GM18867 (cell line): ENCODE results near the gene ZNF234.
"Not testable (repeated sequence)": the region's sequence is repeated elsewhere in the genome, so short reads cannot be mapped to it uniquely, and the experiment has no call there.

Experiments used
- ATAC-seq: cut with Tn5 transposase; IDR thresholded peaks from one replicate; pipeline ENCODE4 v1.9.1; 2021; ENCODE audit warnings: mild to moderate bottlenecking, moderate library complexity; ENCODE audit not compliant: unreplicated experiment

The ZNF234 gene

DNA sequence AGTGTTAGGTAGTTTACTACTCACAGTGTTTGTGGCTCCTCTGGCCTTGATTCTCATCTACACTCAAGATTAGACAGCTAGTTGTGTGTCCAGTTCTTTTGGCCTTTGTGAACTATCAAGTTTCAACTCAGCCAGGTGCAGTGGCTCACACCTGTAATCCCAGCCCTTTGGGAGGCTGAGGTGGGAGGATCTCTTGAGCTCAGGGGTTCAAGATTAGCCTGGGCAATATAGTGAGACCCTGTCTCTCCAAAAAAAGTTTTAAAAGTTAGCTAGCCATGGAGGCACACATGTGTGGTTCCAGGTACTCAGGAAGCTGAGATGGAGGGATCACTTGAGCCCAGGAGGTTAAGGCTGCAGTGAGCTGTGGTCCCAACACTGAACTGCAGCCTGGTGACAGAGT is 39.6 kb downstream of the ZNF234 start:
- ATAC-seq, result no peak

DNA sequence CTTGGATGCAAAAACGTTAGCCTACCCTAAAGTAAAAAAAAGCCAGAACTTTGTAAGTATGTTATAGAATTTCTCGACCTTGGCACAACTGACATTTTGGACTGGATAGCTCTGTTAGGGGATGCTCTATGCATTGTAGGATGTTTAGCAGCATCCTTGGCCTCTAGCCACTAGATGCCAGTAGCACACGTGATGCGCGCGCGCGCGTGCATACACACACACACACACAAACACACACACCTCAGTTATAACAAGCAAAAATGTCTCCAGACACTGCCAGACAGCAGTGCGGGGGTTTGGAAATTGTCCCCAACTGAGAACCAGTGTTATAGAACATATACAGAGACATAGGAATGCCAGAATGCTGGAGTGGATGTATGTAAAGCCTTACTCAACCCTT is 40.8 kb downstream of the ZNF234 start:
- ATAC-seq, result no peak

DNA sequence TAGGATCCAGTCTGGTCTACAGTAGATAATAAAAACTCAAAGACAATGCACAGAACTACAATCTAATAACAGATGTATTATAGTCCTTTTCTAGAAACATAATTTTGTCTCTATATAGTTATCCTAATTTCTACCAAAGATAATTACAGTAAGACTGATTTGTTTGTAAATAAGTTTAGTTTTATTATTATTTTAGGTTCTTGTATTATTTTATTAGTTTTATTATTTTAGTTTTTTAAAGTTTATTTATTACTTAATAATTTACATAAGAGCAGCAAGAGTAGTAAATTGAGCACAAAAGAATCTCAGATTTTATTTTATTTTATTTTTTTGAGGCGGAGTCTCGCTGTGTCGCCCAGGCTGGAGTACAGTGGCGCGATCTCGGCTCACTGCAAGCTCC is 48.7 kb downstream of the ZNF234 start:
- ATAC-seq, result no peak

DNA sequence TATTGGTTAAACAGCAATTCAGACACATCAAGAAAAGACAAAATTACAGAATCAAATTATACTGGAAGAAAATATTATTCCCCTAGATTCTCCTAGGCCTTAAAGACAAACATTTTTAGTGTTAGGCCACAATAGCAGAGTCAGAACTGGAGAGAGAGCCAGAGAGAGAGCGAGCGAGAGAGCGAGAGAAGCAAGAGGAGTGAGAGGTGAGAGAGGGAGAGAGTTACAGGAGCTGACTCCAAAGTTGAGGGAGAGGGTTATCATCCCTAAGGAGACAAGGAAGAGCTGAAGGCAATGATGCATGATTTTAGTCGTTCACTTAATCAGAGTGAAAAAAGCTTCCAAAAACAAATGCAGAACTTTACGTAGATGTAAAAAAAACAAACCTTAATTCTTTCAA is 50.8 kb downstream of the ZNF234 start:
- no peak for ATAC-seq

DNA sequence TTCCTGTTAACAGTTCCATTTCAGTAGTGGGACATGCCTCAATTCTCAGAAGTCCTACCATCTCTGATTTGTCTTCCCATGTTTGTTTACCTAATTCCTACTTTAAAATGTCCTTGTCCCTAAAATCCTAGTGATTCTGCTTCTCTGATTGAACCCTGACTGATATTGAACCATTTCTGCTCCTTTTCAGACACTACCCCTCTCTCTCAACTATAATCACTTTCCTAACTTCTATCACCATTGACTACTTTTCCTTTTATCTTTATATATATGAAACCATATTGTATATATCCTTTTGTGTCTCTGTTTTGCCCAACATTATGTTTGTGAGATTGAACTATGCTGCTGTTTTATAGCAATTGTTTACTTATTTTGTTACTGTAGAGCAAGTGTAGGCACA is 55.4 kb downstream of the ZNF234 start:
- no peak for ATAC-seq

DNA sequence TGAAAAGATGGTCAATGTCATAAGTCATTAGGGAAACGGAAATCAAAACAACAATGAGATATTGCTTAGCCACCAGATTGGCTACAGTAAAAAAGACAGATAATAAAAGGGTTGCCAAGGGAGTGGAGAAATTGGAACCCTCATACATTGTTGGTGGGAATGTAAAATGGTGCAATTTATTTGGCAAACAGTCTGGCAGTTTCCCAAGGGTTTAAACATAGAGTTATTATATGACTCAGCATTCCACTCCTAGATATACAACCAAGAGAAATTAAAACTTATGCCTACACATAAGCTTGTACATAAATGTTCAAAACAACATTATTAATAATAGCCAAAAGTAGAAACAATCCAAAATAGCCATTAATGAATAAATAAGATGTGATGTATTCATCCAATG is 61.1 kb downstream of the ZNF234 start:
- ATAC-seq, result no peak

DNA sequence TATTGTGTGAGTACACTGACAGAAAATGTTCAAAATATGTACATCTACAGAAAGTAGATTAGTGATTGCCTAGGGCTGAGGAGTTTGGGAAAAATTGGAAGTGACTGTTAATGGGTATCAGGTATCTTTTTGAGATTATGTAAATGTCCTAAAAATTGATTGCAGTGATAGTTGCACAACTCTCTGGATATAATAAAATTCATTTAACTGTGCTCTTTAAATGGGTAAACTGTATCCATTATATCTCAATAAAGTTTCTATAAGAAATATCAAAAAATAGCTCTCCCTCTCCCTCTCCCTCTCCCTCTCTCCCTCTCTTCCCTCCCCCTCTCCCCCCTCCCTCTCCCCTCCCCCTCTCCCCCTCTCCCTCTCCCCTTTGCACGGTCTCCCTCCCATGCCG is 61.6 kb downstream of the ZNF234 start:
- no peak for ATAC-seq

DNA sequence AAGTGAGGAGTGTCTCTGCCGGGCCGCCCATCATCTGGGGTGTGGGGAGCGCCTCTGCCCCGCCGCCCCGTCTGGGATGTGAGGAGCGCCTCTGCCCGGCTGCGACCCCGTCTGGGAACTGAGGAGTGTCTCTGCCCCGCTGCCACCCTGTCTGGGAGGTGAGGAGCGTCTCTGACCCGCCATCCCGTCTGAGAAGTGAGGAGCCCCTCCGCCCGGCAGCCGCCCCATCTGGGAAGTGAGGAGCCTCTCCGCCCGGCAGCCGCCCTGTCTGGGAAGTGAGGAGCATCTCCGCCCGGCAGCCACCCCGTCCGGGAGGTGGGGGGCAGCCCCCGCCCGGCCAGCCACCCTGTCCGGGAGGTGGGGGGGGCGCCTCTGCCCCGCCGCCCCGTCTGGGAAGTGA is 62.5 kb downstream of the ZNF234 start:
- ATAC-seq, result not testable (repeated sequence)

DNA sequence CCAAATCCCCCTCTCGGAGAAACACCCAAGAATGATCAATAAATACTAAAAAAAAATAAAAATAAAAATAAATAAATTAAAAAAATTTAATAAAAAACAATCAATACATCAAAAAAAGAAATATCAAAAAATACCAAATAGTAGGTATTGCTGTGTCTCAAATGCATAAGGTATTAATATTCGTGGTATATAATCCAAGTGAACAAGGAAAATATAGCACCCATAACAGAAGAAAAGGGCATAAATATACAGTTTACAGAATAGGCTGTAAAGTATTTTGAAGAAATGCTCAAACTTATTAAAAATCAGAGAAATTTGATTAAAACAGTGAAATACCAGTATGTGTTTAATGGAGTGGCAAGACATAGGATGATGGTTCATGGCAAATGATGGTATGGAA is 63.4 kb downstream of the ZNF234 start:
- no peak for ATAC-seq

DNA sequence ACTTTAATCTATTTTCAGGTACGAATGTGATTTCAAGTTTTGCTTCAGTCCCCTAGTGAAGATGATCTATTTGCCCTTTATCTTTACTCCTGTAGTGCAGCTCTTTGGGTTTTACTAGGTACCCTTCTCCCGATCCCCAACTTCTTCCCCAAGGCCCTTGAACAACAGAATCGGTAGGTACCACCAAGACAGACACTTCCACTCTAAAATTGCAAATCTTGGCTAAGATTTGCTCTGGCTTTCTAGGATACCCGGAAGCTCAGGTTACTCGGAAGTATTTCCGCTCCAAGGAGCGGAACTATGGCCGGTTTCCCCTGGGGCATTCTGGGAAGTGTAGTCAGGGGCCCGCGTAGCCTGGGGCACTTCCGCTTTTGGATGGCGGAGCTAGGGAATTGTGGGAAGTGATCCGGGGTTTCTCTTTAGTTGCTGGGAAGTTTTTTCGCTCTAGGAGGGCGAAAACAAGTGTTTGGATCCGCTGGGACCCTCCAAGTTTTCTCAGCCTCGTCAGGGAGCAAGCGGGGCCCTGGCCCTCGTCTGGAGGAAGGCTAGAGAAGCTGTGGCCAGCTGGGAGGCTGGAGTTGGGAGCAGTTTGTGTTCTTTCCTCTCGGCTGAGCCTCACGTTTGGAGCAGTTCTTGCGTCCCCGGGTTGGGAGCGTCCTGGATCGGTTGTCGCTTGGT is 65.9 kb downstream of the ZNF234 start:
- peak; percentile 86 for ATAC-seq
